Mucosa of descending colon (tissue), 3 donors: ENCODE measurements around the gene TRIM2. TPM values are rescaled to one million over a fixed set of nuclear protein-coding genes. Genes with fewer than 3 reads are reported as not detected.

Experiments used
- ATAC-seq: fragments of 200-7000 bp; cut with Tn5 transposase; one replicate; pipeline ENCODE4 v1.9.1; 2020; ENCODE audit warnings: mild to moderate bottlenecking, moderate library complexity
- DNase-seq, 3 donors: peaks; one replicate each; pipeline ENCODE4 v3.0.0-alpha.2; 2020
- H3K36me3 ChIP-seq: fragments of 200-600 bp; one replicate; pipeline ENCODE4 v1.8.0; 2021; ENCODE audit warnings: low read depth, mild to moderate bottlenecking
- H3K4me1 ChIP-seq: fragments of 200-600 bp; one replicate; pipeline ENCODE4 v1.8.0; 2021; ENCODE audit warnings: low read depth, mild to moderate bottlenecking
- H3K4me3 ChIP-seq: fragments of 200-600 bp; one replicate; pipeline ENCODE4 v1.8.0; 2021; ENCODE audit warnings: mild to moderate bottlenecking
- H3K9me3 ChIP-seq: fragments of 200-600 bp; one replicate; pipeline ENCODE4 v1.8.0; 2021; ENCODE audit warnings: mild to moderate bottlenecking
- CTCF ChIP-seq: fragments of 200-600 bp; IDR thresholded peaks from one replicate; pipeline ENCODE4 v1.8.0; 2022; ENCODE audit warnings: antibody characterized with exemption, mild to moderate bottlenecking
- intact Hi-C, 2 donors: fragments of 100-400 bp; cut with DNase I in 1 of 2; cut with micrococcal nuclease in 1 of 2; formaldehyde crosslinking; loops; one replicate each; pipeline versions ENCODE4 v1.11.0 to v1.11.1; 2022; cut with DNase I, micrococcal nuclease
- total RNA-seq, 3 donors: library from RNA; stranded (reverse); fragmentation: NEBNext Ultra II Directional in 2 of 3; extraction: Animal tissue kit (Norgen Biotek cat#: 25700) in 2 of 3; gene quantifications; one replicate each; pipeline versions ENCODE4 v1.2.1 to v1.2.4, GENCODE V29; 2021 to 2023
- donor health status: DM: no; HTN: no; CAD: no; lungs with moderate emphysema.
- donor health status: DM: no; HTN: no; CAD: no.
- donor health status: DM: no; HTN: yes; CAD: no.

The TRIM2 gene
- total RNA-seq, 3 donors from 2014 or later, result 96.4 to 167 (median 154) TPM

GRCh38 chr4:153295131-153295755 lies 91.0 kb downstream of the TRIM2 start:
- DNase-seq (peak in 1 of 3 donors; percentile 48), ATAC-seq (peak; percentile 22)
- peaks cover 5% of the 10 kb centered on the region for H3K4me1 ChIP-seq
- peaks cover 4% of the 10 kb centered on the region for H3K9me3 ChIP-seq
- peaks cover 8% of the 10 kb centered on the region for H3K36me3 ChIP-seq
- intact Hi-C loops, result no loop called here
- no peak for TF ChIP-seq CTCF
- no peak overlapping the region for H3K4me3 ChIP-seq

- peaks cover 8% of the 10 kb centered on the region for H3K36me3 ChIP-seq
- ATAC-seq (peak; percentile 42), DNase-seq (peak; percentile 15 to 43 (median 30))
- intact Hi-C loops, result no loop called here
- TF ChIP-seq CTCF, result no peak
- H3K4me1 ChIP-seq, result peaks cover 5% of the 10 kb centered on the region
- peaks cover 4% of the 10 kb centered on the region for H3K9me3 ChIP-seq
- no peak overlapping the region for H3K4me3 ChIP-seq
These were observed 92.0 kb downstream of the TRIM2 start for GRCh38 chr4:153296040-153296823.

DNA sequence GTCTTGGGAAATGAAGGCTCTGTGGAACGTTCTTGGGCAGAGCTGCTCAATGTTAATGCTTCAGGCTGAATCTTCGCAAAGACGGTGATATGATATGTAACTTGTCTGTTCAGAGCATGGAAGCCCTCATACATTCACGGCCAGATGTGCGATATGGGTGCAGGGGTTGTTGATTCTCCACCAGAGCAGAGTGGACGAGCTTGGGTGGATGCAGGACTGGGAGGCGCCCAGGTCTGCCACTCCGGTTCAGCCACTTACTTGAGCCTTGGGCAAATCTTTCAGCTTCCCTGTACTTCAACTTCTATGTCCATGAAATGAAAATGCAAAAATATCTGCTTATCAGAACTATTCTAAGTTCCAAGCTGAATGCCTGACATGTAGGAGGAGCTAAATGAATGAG lies 92.9 kb downstream of the TRIM2 start:
- DNase-seq (no peak), ATAC-seq (no peak)
- TF ChIP-seq CTCF, result no peak
- H3K9me3 ChIP-seq, result peaks cover 4% of the 10 kb centered on the region
- H3K4me1 ChIP-seq, result peaks cover 5% of the 10 kb centered on the region
- intact Hi-C loops, result no loop called here
- no peak overlapping the region for H3K4me3 ChIP-seq
- H3K36me3 ChIP-seq, result peaks cover 8% of the 10 kb centered on the region

DNA sequence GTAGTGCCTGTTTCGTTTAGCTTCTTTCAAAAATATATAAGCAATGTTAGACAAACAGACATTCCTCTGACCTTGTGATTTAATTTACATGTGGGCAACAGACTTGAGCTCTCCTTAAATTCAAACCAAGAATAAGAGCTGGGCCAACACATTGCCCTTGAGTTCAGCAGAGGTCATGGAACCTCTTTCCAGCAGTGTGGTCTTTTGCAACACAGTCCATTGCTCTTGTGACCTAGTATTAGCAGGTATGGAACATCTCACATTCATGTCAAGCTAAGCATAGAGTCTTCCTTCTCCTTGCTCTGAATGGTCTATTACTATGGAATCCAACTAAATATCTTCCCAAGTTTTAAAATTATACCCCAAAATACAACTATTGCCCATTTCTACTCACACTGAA lies 106.5 kb downstream of the TRIM2 start:
- no peak for TF ChIP-seq CTCF
- no peak for DNase-seq
- intact Hi-C loops, result loop anchor here in 1 of 2 donors (10.0 kb wide), 1 partner anchor 96 kb away; no protein-coding TSS in a partner anchor
- no peaks in the 10 kb centered on the region for H3K36me3 ChIP-seq
- no peaks in the 10 kb centered on the region for H3K4me1 ChIP-seq
- no peaks in the 10 kb centered on the region for H3K9me3 ChIP-seq
- H3K4me3 ChIP-seq, result no peak overlapping the region
- no peak for ATAC-seq

- DNase-seq (no peak), ATAC-seq (no peak)
- no peaks in the 10 kb centered on the region for H3K9me3 ChIP-seq
- no peak for TF ChIP-seq CTCF
- no peaks in the 10 kb centered on the region for H3K36me3 ChIP-seq
- H3K4me1 ChIP-seq, result no peaks in the 10 kb centered on the region
- intact Hi-C loops, result loop anchor here (5.0 to 10.0 kb wide), 2 partner anchors 100 to 163 kb away; no protein-coding TSS in a partner anchor
- no peak overlapping the region for H3K4me3 ChIP-seq
These were observed 110.7 kb downstream of the TRIM2 start for GRCh38 chr4:153314915-153315314.
